AG04450 (cell line): ENCODE results near the gene BTD. TPM values are rescaled to one million over a fixed set of nuclear protein-coding genes. Genes with fewer than 3 reads are reported as not detected.
"Not testable (repeated sequence)": the region's sequence is repeated elsewhere in the genome, so short reads cannot be mapped to it uniquely, and the experiment has no call there.

Experiments
- CTCF ChIA-PET: fragments of 300-600, 350-600 bp; formaldehyde crosslinking; extraction: SDS; loops from one replicate; lab custom pipeline; 2022; ENCODE audit warnings: antibody characterized with exemption, inconsistent platforms; lab: Charles Lee
- POLR2A ChIA-PET: fragments of 350-600 bp; formaldehyde crosslinking; extraction: SDS; loops from one replicate; lab custom pipeline; 2021; ENCODE audit warnings: antibody characterized with exemption, inconsistent platforms; lab: Yijun Ruan, JAX
- DNase-seq: peaks from one replicate; pipeline ENCODE4 v3.0.0-alpha.2; 2011; ENCODE audit warnings: low read depth, low spot score
- H3K27ac ChIP-seq: one replicate; pipeline ENCODE4 v1.5.1; 2012; ENCODE audit warnings: low read depth, low read length, control low read depth
- H3K27me3 ChIP-seq: one replicate; pipeline ENCODE4 v1.6.0; 2012; ENCODE audit warnings: low read length; ENCODE audit not compliant: control insufficient read depth, insufficient read depth
- H3K4me3 ChIP-seq: 2 replicates; pipeline ENCODE4 v1.5.1; 2011; ENCODE audit warnings: mild to moderate bottlenecking, low read depth, low read length, control low read depth
- H3K9me3 ChIP-seq: 2 replicates; pipeline ENCODE4 v1.5.1; 2012; ENCODE audit warnings: low read length; ENCODE audit not compliant: control insufficient read depth, insufficient read depth
- CTCF ChIP-seq: IDR thresholded peaks from 2 replicates; pipeline ENCODE4 v1.5.1; 2011; ENCODE audit warnings: low read depth, low read length, control low read depth, inconsistent platforms
- polyA plus RNA-seq: library from polyadenylated mRNA; depleted of rRNA; stranded (reverse); fragments of >200 nt; gene quantifications from 2 replicates; pipeline ENCODE4 v1.2.3, GENCODE V29; 2011

Gene BTD
- polyA plus RNA-seq, 1 experiment = 22.2 TPM

- H3K27me3 ChIP-seq = no peaks in the 10 kb centered on the region
- ChIA-PET CTCF (interaction anchor here (0.6 to 0.7 kb wide), 2 partner anchors 95 to 350 kb away, joined by 3 read pairs; no protein-coding TSS in a partner anchor), POLR2A (interaction anchor here (0.5 to 1.2 kb wide), 3 partner anchors 70 to 460 kb away, joined by 3 to 8 read pairs (median 8); no protein-coding TSS in a partner anchor)
- DNase-seq = no peak
- no peak for TF ChIP-seq CTCF
- H3K4me3 ChIP-seq = peak overlapping the region; percentile 99
- no peaks in the 10 kb centered on the region for H3K9me3 ChIP-seq
- H3K27ac ChIP-seq = peak overlapping the region; percentile 53
These were observed 523 bp upstream of the BTD start for GRCh38 chr3:15601046-15601398.

DNA sequence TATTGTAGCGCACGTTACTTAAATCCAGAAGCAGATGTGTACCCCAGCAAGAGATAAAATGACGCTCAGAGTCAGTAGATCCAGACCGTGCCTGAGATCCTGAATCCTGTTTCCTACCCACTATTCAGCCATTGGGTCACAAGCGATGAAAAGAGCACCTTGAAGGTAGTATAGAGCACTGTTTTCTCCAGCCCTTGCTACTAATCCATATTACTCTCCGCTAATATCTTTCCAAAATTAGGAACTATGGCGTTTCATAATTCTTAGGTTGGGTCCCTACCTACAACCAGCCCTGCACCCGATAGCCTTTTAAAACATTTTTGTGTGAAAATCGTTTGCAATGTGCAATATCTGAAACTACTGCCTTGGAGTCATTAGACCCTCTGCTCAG lies 596 bp downstream of the BTD start:
- no peaks in the 10 kb centered on the region for H3K27me3 ChIP-seq
- CTCF ChIA-PET = no interaction called here
- H3K4me3 ChIP-seq = peak overlapping the region; percentile 99
- POLR2A ChIA-PET = interaction anchor here (0.8 to 1.2 kb wide), 3 partner anchors 9 to 195 kb away, joined by 3 to 6 read pairs (median 3); no protein-coding TSS in a partner anchor
- H3K9me3 ChIP-seq = no peaks in the 10 kb centered on the region
- no peak for TF ChIP-seq CTCF
- peak overlapping the region; percentile 86 for H3K27ac ChIP-seq
- no peak for DNase-seq

GRCh38 chr3:15602816-15603215 lies 1.3 kb downstream of the BTD start:
- H3K9me3 ChIP-seq, H3K27ac ChIP-seq, H3K27me3 ChIP-seq, H3K4me3 ChIP-seq, CTCF ChIA-PET, POLR2A ChIA-PET, DNase-seq: not testable (repeated sequence)

- H3K27ac ChIP-seq, H3K9me3 ChIP-seq, H3K27me3 ChIP-seq, POLR2A ChIA-PET, DNase-seq, CTCF ChIA-PET, H3K4me3 ChIP-seq: not testable (repeated sequence)
These were observed 3.0 kb downstream of the BTD start for GRCh38 chr3:15604584-15604983.

DNA sequence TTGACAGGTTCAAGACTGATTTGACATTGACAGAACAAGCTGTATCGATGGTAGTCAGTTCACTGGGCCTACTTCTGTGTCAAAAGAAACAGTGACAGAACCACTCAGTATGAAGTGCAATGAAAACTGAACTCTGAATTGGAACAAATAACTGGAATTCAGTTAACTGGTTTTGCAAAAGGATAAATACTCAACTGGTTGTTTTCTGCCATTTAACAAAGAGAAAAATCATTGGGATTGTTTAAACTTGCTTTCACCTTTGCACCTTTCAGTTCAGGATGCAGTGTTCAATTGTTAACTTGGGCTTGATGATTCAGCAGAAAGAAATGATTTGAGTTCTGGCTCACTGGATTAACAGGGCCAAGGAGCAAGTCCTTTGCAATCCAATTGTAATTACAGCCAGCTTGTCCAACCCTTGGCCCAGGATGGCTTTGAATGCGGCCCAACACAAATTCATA lies 4.9 kb downstream of the BTD start:
- Histone ChIP-seq H3K27ac (no peak overlapping the region), H3K9me3 (no peaks in the 10 kb centered on the region), H3K27me3 (no peaks in the 10 kb centered on the region), H3K4me3 (no peak overlapping the region)
- TF ChIP-seq CTCF = no peak
- POLR2A ChIA-PET = no interaction called here
- no peak for DNase-seq
- CTCF ChIA-PET = interaction anchor here (0.6 kb wide), 1 partner anchor 177 kb away, joined by 5 read pairs; no protein-coding TSS in a partner anchor

DNA sequence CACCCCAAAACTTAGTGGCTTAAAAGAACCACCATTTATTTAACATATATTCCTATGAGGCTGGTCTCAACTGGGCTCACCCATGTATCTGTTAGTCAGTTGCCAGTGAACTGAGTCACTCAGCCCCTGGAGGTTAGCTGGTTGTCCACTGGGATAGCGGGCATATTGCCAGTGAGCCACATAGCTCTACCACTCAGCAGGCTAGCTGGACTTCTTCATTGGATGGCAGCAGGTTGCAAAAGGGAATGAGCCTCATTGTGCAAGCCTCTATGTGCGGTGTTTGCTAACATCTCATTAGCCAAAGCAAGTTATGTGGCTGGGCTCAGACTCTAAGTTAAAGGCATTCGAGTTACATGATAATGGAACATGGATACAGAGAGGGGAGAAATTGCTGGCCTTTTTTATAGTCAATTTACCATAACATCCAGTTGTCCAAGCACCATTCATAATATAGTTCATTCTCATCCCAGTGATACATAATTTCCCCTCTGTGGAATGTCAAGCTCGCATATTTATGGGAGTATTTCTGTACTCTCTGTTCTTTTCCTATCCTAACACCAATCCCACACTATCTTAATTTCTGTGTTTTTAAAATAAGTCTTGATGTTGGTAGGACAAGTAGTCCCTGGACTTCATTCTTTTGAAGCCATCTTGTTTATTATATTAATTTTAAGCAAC lies 8.7 kb downstream of the BTD start:
- no peak overlapping the region for H3K4me3 ChIP-seq
- no peak for TF ChIP-seq CTCF
- no peaks in the 10 kb centered on the region for H3K27me3 ChIP-seq
- CTCF ChIA-PET = no interaction called here
- POLR2A ChIA-PET = interaction anchor here (0.7 to 1.2 kb wide), 2 partner anchors 9 to 36 kb away, joined by 3 to 4 read pairs; partner anchors contain the start of genes BTD and HACL1
- no peak overlapping the region for H3K27ac ChIP-seq
- H3K9me3 ChIP-seq = no peaks in the 10 kb centered on the region
- no peak for DNase-seq
